Aortic smooth muscle cell (primary cell): ENCODE results near the gene MTX2. TPM values are rescaled to one million over a fixed set of nuclear protein-coding genes. Genes with fewer than 3 reads are reported as not detected.

Experiments
- total RNA-seq: library from RNA; depleted of rRNA; stranded (reverse); fragments of >200 nt; gene quantifications from 2 replicates; pipeline ENCODE4 v1.2.3, GENCODE V29; 2014

The MTX2 gene
- total RNA-seq: 16.2 and 22.3 TPM in 2 replicates

DNA sequence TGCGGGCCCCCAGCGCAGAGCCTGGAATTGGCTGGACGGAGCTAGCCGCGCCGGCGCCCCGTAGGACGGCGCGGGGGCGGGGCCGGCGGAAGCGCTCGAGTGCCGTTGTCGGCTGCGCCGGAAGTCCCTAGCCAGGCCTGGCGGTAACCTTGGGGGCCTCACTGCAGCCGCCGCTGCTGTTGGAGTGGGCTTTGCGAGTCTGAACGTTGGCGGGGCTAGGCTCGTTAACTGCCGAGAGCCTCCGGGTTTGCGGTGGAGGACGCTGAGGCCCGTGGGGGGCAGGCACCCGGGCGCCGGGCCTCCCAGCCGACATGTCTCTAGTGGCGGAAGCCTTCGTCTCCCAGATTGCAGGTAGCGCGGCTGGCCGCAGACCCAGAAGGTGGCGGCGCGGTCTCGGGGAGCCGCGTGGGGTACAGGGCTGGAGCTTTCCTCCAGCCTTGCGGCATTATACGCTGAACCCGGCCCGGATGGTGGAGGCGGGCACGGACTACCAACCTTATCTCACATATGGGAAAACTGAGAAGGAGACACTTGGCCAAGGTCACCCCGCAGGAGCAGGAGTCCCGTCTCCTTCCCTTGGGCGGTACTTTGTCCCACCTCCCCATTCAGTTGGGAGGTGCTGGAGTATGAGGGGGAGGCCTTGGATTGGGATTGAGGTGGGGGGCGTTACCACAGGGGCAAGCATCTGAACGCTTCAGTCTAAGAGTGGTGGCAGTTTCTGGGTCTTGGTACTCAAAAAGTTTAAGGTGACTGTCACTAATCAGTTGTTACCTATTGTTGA lies at the start of gene MTX2:
Gene MTX2, plus strand, starts transcription at position 124 of the 781 bp plus-strand sequence. Its CDS starts 188 bp downstream, at position 312.

Other genes starting within 250 kb of the MTX2 start
- gene EVX2, start 185.5 kb upstream of the MTX2 start, total RNA-seq: not detected in 2 replicates
- gene HOXD13, start 176.7 kb upstream of the MTX2 start, total RNA-seq: not detected in 2 replicates
- not detected in 2 replicates for gene HOXD12, start 169.6 kb upstream of the MTX2 start, total RNA-seq
- gene HOXD11, start 162.2 kb upstream of the MTX2 start, total RNA-seq: not detected in 2 replicates
- not detected in 2 replicates for gene HOXD10, start 152.7 kb upstream of the MTX2 start, total RNA-seq
- not detected in 2 replicates for gene HOXD9, start 146.7 kb upstream of the MTX2 start, total RNA-seq
- gene HOXD8, start 139.7 kb upstream of the MTX2 start, total RNA-seq: 0.06 TPM in 1 of 2 replicates, not detected in the other
- 0.06 TPM in 1 of 2 replicates, not detected in the other for gene HOXD4, start 117.9 kb upstream of the MTX2 start, total RNA-seq
- gene HOXD3, start 112.1 kb upstream of the MTX2 start, total RNA-seq: not detected in 2 replicates
- not detected in 2 replicates for gene HOXD1, start 80.8 kb upstream of the MTX2 start, total RNA-seq